K562 (cell line): ENCODE results near the gene MT1A. TPM values are rescaled to one million over a fixed set of nuclear protein-coding genes. Genes with fewer than 3 reads are reported as not detected.

Experiments
- BRF1 ChIP-seq: IDR thresholded peaks from 3 replicates; pipeline ENCODE4 v1.6.1; 2011; ENCODE audit warnings: borderline replicate concordance, mild to moderate bottlenecking; ENCODE audit not compliant: insufficient read length; ENCODE audit errors: extremely low read depth
- CHD2 ChIP-seq: IDR thresholded peaks from 2 replicates; pipeline ENCODE4 v1.6.1; 2011; ENCODE audit warnings: low read depth, low read length
- EWSR1 ChIP-seq: fragments of 450-650 bp; IDR thresholded peaks from 2 replicates; pipeline ENCODE4 v1.6.1; 2018; ENCODE audit warnings: borderline replicate concordance, mild to moderate bottlenecking, low read depth, moderate library complexity; ENCODE audit not compliant: partially characterized antibody
- GATAD2A ChIP-seq: fragments of 450-650 bp; IDR thresholded peaks from 2 replicates; pipeline ENCODE4 v1.6.1; 2017
- GMEB1 ChIP-seq: fragments of 250-450 bp; sonication (Bioruptor Pico); IDR thresholded peaks from 2 replicates; pipeline ENCODE4 v1.4.0; 2020; ENCODE audit warnings: mild to moderate bottlenecking
- GTF3C2 ChIP-seq: IDR thresholded peaks from 3 replicates; pipeline ENCODE4 v1.6.1; 2011; ENCODE audit warnings: borderline replicate concordance, mild to moderate bottlenecking, moderate library complexity; ENCODE audit not compliant: insufficient read length; ENCODE audit errors: extremely low read depth
- HDAC8 ChIP-seq: fragments of 450-650 bp; IDR thresholded peaks from 2 replicates; pipeline ENCODE4 v1.6.1; 2016; ENCODE audit warnings: mild to moderate bottlenecking, missing genetic modification characterization, moderate library complexity, missing compliant biosample characterization
- ILK ChIP-seq: fragments of 450-650 bp; IDR thresholded peaks from 2 replicates; pipeline ENCODE4 v1.6.1; 2016; ENCODE audit warnings: missing genetic modification characterization, low read depth, mild to moderate bottlenecking, missing compliant biosample characterization, moderate library complexity, borderline replicate concordance
- KLF16 ChIP-seq: IDR thresholded peaks from 2 replicates; pipeline ENCODE4 v1.6.1; 2016; ENCODE audit warnings: antibody characterized with exemption
- KLF6 ChIP-seq: fragments of 250-450 bp; sonication (Bioruptor Pico); IDR thresholded peaks from 2 replicates; pipeline ENCODE4 v1.4.0; 2020; ENCODE audit warnings: mild to moderate bottlenecking, moderate library complexity, borderline replicate concordance
- NFRKB ChIP-seq: fragments of 450-650 bp; IDR thresholded peaks from 2 replicates; pipeline ENCODE4 v1.6.1; 2016; ENCODE audit warnings: low read depth
- RAD51 ChIP-seq: fragments of 450-650 bp; IDR thresholded peaks from 2 replicates; pipeline ENCODE4 v1.7.1; 2016; ENCODE audit warnings: low read depth, mild to moderate bottlenecking, borderline replicate concordance
- SETDB1 ChIP-seq: IDR thresholded peaks from one replicate; pipeline ENCODE4 v1.6.1; 2012; ENCODE audit warnings: low read length, control low read depth, inconsistent platforms
- SNIP1 ChIP-seq: fragments of 450-650 bp; IDR thresholded peaks from 2 replicates; pipeline ENCODE4 v1.7.1; 2017; ENCODE audit warnings: low read depth, mild to moderate bottlenecking
- SRSF7 ChIP-seq: fragments of 200-400 bp; formaldehyde crosslinking; optimal IDR thresholded peaks from 2 replicates; pipeline ENCODE3; 2017; ENCODE audit warnings: mild to moderate bottlenecking, low read depth, low read length
- TCF15 ChIP-seq: fragments of 250-450 bp; sonication (Bioruptor Pico); IDR thresholded peaks from 2 replicates; pipeline ENCODE4 v1.8.0; 2022; ENCODE audit warnings: moderate library complexity, mild to moderate bottlenecking, inconsistent platforms
- THAP7 ChIP-seq: fragments of 250-450 bp; sonication (Bioruptor Pico); IDR thresholded peaks from 2 replicates; pipeline ENCODE4 v1.5.0; 2021
- ZC3H11A ChIP-seq: IDR thresholded peaks from 2 replicates; pipeline ENCODE4 v1.6.1; 2012; ENCODE audit warnings: low read depth, low read length, improper control_type of control experiment
- ZNF217 ChIP-seq: sonication (generic); formaldehyde crosslinking; IDR thresholded peaks from 2 replicates; pipeline ENCODE4 v1.8.0; 2022; ENCODE audit warnings: mild to moderate bottlenecking, missing genetic modification reagents
- ZNF277 ChIP-seq: fragments of 250-450 bp; sonication (Bioruptor Pico); IDR thresholded peaks from 2 replicates; pipeline ENCODE4 v1.8.0; 2022; ENCODE audit warnings: inconsistent platforms, mild to moderate bottlenecking, moderate library complexity, borderline replicate concordance
- polyA plus RNA-seq, 8 experiments: library from polyadenylated mRNA; depleted of rRNA in 4 of 8; stranded (reverse) in 5 of 8; unstranded in 3 of 8; fragments of >200 nt; fragmentation: Nextera tagmentation in 2 of 8; fragmentation: Illumina TruSeq in 1 of 8; extraction: Ambion mirVana in 2 of 8; extraction: Trizol in 1 of 8; gene quantifications; 2 replicates each; pipeline versions ENCODE4 v1.2.1 to v1.2.3, GENCODE V29; 2011 to 2014; ENCODE audit warnings: inconsistent platforms in 1 of 8, missing spikeins in 1 of 8
- total RNA-seq, 7 experiments: library from RNA; depleted of rRNA in 6 of 7; stranded (reverse); fragments of >200 nt in 6 of 7; fragmentation: Illumina TruSeq in 2 of 7; extraction: Trizol in 2 of 7; gene quantifications; 2 replicates each; pipeline versions ENCODE4 v1.2.1 to v1.2.3, GENCODE V29; 2011 to 2021; ENCODE audit warnings: low replicate concordance in 1 of 7

MT1A gene
- total and polyA plus RNA-seq, 9 of the 15 experiments (the other 6 are each of a cell fraction or from before 2014, with no cell fraction given) = 0.23 TPM; not detected in 8

GRCh38 chr16:56608043-56608875 is 30.2 kb upstream of the MT1A start, which contains the start of gene MT2A (continued):
- TF ChIP-seq GMEB1 (CRISPR knock-in tag) (no peak), ZNF217 (CRISPR knock-in tag) (no peak), TCF15 (no peak), GATAD2A (0 out of 2 replicates have a peak, but pooled peaks have one; percentile 46), ILK (tag) (no peak), ZC3H11A (peak; percentile 99), HDAC8 (tag) (no peak), SETDB1 (no peak), SNIP1 (no peak), KLF6 (CRISPR knock-in tag) (no peak), BRF1 (no peak), GTF3C2 (peak; percentile 32), NFRKB (no peak), SRSF7 (no peak), KLF16 (no peak), ZNF277 (CRISPR knock-in tag) (no peak), RAD51 (no peak), CHD2 (no peak), THAP7 (CRISPR knock-in tag) (no peak), EWSR1 (no peak)
